IPS DF 4.7 (cell line): Measurements from ENCODE around the gene LIN52.
A peak's percentile ranks its signal among the peaks of the same experiment; 100 is the strongest.

ENCODE experiments used
- DNase-seq: peaks from one replicate; pipeline ENCODE4 v3.0.0-alpha.2; 2013; ENCODE audit warnings: low spot score; ENCODE audit errors: extremely low read depth

Gene LIN52

DNA sequence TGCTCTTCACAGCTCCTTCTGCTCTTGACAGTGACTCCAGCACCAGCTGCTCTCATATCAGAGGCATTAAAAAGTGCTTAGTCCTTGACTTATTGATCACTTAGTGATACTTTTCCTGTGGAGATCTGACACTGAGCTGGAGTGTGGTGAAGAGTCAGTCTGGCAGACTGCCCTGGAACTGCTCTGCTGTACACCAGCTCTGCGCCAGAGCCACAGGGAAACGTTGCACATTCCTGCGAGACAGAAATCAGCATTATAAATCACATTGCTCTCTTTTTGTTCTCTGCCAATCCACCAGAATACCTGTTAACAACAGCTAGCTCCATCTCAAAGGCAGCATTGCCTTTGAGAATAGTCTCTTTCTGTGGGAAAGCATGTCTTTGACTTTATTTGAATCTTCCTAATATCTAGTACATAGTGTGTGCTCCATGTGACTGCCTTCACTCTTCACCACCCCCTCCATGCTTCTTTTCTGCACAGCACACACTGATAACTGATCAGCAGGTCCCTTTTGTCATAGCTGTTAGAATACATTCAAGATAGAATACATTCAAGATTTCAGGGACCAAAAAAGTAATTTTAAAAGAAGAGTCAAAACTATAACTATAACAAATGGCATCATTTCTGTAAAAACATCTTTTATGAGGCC, 106.3 kb downstream of the LIN52 start:
- DNase-seq, result no peak

DNA sequence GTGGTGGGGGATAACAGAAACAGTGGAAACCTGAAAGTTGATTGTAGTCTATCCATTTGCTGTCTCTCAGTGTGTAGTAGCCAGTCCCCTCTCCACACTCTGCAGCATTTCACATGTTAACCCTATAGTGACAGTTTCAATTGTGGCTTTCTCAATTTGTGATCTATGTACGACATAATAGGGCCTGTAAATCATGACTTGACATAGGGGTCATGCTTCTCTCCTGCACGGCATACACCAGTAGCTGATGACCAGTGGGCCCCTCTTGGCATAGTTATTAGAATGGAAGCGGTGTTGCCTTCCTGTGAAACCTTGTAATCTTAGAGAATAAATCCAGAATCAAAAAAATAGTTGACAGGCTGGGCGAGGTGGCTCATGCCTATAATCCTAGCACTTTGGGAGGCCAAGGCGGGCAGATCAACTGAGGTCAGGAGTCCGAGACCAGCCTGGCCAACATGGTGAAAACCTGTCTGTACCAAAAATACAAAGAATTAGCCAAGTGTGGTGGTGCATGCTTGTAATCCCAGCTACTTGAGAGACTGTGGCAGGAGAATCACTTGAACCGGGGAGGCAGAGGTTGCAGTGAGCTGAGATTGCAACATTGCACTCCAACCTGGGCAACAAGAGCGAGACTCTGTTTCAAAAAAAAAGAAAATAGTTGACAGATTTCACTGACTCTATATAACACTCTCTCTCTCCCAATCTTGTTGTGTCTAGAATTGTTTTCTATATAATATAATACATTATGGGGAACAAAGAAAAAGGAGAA, 109.9 kb downstream of the LIN52 start:
- no peak for DNase-seq

DNA sequence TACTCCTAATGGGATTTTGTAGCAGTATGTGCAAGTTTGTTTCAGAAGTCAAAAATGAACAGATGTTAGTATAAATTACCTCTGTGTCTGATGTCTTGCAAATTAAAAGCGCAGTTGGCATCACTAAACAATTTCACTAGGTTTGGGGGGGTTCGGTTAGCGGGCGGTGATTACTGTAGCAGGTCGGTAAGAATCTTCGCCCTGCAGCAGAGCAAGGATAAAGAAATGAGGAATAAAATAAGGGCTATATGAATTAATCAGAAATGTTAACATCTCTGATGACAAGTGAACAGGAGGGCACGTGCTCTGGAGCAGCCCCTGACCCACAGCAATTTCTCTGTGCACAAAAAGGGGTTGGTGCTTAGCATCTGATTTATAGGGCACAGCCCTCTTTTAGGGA, 110.9 kb downstream of the LIN52 start:
- no peak for DNase-seq

DNA sequence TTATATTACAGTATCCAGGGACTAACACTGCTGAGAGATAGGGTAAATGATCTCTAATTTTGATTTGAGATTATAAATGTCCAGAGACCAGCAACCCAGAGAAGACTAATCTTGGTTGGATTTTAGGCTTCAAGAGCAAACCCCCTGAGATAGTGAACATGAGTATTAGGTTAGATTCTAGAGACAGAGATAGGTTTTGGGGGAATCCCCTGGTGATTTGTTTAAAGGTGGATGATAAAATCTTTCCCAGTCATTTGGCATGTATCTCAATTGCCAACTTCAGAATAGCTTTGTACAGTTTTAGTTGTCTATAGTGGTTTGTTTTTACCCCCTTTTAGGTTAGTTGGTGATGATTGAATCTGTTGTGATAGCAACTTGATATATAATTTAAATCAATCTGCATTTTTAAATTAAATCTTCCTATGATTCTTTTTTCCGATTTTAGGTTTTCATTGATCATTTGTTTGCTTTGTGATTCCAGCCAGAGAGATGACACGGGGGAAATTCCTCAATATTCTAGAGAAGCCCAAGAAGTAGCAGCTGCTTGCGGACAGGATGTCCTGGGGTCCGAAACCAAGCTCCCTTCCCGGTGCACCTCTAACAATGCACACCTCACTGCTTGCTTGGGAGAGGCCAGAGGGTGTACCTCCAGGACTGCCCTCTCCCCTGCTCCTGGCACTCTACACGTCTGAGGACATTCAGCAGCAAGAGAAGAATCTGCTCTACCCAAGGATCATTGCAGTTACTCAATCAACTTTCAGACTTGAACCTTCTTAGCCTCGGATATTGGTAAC, 113.9 kb downstream of the LIN52 start:
- no peak for DNase-seq

DNA sequence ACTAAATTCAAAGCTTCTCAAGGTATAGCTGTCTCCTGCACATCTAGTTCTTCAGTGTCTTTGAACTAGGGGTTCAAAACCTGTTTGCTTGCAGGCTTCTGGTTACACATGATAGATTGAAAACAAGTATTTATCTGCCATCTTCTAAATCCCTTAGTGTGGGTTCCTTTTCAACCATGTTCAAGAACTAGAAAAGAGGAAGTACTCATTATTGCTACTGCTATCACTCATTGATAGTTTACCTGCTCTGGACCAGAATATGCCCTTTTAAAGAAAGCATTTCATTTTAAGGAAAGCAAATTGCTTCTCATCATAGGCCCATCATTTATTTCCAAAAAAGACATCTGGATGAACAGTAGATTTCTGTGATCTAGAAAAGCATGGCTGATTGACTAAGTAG, 117.4 kb downstream of the LIN52 start:
- DNase-seq, result no peak

GRCh38 chr14:74203639-74204038, 118.9 kb downstream of the LIN52 start:
- no peak for DNase-seq

DNA sequence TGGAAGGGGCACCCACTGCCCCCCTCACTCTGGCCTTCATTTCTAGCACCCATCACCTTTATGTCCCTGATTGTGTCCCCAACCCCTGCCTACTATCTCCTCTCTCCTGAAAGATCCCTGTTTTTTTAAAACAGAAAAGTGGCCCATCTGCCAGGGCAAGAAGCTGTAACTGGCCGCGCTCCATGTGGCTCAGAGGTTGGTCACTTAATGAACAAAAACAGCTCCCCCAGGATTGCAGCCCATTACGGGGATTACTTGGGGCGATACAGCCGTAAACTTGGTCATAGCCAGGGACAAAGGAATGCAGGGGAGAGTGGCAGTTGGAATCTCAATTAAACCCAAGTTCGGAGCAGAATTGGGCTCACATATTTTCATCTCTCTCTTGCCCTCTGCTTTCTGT, 119.7 kb downstream of the LIN52 start:
- no peak for DNase-seq

DNA sequence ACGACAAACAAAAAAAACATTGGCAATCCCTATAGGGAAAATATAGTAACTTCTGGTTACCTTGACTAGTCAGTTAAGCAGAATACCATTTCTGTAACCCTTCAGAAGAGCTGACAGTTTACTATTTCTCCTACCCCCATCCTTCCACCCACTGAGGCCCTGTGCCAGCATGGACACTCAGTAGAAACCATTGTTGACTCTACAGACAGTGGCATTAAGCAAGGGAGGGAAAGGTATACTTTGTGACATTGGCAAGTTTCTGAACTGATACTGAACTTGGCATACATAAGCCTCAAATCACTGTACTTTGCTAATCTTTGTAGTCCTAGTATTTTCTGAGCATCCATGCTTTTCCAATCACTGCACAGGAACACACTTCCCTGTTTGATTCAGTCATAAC, 121.1 kb downstream of the LIN52 start:
- DNase-seq, result no peak

DNA sequence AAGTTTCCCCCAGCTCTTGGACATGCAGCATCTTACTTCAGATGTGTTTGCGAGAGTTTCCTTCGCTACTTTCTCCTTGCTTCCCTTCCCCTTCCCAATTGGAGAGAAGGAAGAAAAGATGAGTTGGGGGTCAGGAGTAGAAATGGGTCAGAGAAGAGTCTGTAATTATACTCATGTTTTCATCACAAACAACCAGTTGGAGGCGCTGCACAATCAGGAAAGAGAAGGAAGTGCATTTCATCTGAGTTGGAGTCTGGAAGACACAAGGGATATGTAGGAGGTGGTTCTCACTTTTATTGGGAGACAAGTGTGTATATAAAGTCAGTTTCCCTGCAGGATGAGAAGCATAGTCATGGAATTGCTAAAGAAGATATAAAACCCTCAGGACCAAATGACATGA, 123.2 kb downstream of the LIN52 start:
- peak; percentile 22 for DNase-seq

DNA sequence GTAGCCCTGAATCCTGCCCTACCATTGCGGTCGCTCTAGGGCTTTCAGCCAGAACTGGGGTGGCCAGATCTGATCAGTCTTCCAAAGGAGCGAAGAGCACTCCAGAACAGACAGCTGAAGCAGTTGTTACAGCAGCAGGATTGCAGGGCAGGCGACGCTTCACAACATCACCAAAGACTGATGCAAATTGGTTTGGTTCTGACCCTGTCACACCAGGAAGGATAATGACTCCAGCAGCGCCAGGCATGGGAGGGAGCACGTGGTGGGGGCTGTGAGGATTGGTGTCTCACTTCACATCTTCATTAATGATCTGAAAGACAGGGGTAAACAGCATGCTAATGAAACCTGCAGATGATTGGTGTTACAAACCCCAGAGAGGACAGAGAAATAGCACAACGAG, 123.9 kb downstream of the LIN52 start:
- DNase-seq, result no peak

- no peak for DNase-seq
Observed at GRCh38 chr14:74211945-74212580, 127.3 kb downstream of the LIN52 start.

DNA sequence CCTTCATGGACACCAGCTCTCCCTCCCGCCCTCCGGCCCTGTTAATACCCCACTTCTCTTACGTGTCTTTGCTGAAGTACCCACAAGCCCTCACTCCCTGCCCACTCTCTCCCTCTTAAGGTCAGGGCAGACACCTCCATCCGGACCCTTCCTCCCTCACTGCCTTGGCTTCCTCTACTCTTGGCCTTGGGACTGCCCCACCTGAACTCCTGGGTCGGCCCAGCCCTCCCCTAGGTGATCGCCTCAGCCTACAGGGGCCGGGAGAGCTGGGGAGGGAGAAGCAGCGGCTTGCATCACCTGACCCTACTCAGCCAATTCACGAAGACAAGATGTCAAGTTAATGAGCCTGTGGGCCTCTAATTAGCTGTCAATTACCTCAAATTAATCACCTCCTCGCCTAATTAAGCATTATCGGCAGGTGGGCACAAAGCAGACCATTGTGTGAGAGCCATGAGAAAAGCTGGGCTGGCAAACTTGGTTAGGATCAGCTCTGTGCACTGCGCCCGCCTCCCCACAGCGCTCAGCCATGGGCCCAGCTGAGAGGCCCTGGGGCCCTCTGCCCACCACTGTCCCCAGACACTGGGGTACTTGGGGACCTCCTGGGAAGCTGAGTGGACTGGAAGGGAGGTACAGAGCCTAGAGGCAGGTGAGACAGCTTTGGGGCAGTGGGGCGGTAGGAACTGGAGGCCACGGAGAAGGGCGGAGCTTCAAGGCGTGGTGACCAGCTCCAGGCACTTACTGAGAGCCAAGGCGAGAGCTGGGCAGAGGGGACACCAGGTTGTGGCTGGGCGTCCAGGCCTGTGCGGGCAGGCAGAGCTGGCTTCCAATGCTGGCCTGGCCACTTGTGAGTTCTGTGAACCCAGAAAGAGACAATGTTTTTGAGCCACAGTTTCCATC, 129.4 kb downstream of the LIN52 start:
- DNase-seq, result no peak

DNA sequence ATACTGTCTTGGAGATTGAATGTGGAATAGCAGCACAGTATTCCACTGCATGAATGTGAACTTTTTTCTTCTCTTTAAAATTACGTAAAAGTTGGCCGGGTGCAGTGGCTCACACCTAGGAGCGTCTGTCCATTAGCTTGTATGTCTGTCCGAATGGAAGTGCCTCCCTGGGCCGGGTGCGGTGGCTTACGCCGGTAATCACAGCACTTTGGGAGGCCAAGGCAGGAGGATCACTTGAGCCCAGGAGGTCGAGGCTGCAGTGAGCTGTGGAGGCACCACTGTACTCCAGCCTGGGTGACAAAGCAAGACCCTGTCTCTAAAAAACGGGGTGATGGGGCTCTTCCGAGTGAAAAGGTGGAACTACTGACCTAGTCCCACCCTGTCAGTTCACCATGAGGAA, 131.9 kb downstream of the LIN52 start:
- no peak for DNase-seq

DNA sequence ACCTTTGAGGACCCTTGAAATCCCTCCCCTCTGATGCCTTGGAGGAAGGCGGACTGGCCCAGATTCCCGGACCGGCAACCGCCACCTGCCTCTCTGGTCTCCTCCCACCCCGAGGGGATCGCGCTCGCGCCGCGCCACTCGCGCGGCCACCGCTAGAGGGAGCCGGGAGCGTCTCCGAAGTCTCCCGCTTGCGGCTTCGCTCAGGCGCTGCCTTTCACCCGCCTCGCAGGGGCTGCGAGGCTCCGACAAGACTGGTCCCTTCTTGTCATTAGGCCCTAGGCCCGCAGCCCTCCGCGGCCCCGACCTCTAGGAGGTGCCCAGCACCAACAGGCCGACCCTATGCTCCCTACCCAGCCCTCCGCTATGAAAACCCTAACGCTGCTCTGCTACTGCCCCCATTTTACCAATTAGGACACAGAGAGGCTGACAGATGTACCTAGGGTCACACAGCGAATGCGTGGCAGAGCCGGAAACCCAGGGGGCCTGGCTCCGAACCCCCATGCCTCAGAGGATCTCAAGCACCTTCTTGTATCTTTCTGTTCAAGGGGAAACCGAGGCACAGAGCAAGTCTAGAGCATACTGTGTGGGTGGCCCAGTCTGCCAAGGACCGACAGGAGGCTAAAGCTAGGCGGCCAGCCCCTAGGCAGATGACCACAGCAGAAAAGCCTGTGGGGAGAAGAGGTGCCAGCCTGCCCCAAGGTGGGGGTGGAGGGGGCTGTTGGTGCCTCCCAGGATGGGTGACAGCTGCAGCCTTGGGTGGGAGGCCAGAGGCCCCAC, 133.1 kb downstream of the LIN52 start:
- peak; percentile 53 for DNase-seq

- DNase-seq, result no peak
Observed at GRCh38 chr14:74218462-74218861, 133.7 kb downstream of the LIN52 start.

- no peak for DNase-seq
Observed at GRCh38 chr14:74219277-74220205, 134.8 kb downstream of the LIN52 start.

- no peak for DNase-seq
Observed at GRCh38 chr14:74220991-74221390, 136.2 kb downstream of the LIN52 start.

DNA sequence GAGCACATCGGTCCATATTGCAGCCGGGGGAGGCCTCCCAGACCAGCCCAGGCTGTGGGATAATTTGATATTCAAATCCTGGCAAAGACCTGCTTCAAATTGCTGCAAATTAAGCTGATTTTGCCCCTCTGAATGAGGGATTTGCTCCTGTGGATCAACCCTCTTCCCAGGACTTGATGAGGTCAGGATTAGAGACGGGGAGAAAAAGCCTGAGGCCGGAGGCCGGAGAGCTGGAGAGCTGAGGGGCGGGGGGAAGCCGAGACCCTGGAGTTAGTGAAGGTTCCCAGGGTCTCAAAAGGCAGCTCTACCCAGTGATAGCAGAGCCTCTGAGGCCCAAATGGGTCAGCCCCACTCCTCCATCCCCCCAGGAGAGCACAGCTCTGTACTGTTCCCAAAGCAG, 137.0 kb downstream of the LIN52 start:
- DNase-seq, result no peak

DNA sequence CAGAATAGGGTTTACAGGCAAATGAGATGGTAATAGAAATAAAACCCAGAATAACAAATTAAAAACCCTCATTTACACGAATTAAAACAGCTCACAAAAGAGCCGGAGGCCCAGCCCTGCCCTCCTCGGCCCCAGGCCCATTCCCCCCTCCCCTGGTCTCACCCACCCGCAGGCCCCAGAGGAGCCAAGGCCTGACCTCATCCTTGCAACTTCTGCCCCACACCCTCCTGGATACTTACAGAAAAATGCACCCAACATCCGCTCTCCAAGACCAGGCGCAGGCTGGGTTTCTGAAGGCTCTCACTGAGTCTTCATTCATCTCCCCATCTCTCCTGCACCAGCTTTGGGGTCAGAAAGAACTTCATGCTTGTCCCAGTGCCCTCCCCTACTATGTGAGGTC, 138.3 kb downstream of the LIN52 start:
- no peak for DNase-seq
